Measurements from ENCODE around the gene RETN.

- TF ChIP-seq EZH2 (IDR thresholded peaks at IDR 0.05; ENCODE audit: insufficient read depth, low read length) (no peak), CTCF (IDR thresholded peaks at IDR 0.05; ENCODE audit: insufficient read depth, low read depth, low read length) (no peak)
These were observed 39.3 kb upstream of the RETN start, which contains the start of the genes PET100 and XAB2 for GRCh38 chr19:7629347-7630054.
